Upper lobe of left lung (tissue), 4 donors: Measurements from ENCODE around the gene CCNDBP1.

Experiments
- POLR2AphosphoS5 ChIP-seq, 2 donors: sonication (generic); formaldehyde crosslinking; IDR thresholded peaks; one replicate each; pipeline ENCODE4 v1.5.1; 2017; ENCODE audit warnings: antibody characterized with exemption in 2 of 2
- TF ChIP-seq, protein P1 (sequence below), 6 experiments: fragments of 450-650 bp in 4 of 6; fragments of 200-600 bp in 2 of 6; sonication (generic) in 2 of 6; IDR thresholded peaks; one replicate each; pipeline ENCODE4 v1.5.1; 2016 to 2019; ENCODE audit warnings: antibody characterized with exemption in 6 of 6

- TF ChIP-seq, protein P1, sequence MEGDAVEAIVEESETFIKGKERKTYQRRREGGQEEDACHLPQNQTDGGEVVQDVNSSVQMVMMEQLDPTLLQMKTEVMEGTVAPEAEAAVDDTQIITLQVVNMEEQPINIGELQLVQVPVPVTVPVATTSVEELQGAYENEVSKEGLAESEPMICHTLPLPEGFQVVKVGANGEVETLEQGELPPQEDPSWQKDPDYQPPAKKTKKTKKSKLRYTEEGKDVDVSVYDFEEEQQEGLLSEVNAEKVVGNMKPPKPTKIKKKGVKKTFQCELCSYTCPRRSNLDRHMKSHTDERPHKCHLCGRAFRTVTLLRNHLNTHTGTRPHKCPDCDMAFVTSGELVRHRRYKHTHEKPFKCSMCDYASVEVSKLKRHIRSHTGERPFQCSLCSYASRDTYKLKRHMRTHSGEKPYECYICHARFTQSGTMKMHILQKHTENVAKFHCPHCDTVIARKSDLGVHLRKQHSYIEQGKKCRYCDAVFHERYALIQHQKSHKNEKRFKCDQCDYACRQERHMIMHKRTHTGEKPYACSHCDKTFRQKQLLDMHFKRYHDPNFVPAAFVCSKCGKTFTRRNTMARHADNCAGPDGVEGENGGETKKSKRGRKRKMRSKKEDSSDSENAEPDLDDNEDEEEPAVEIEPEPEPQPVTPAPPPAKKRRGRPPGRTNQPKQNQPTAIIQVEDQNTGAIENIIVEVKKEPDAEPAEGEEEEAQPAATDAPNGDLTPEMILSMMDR (IDR thresholded peaks at IDR 0.05): no peak
- TF ChIP-seq POLR2AphosphoS5 (IDR thresholded peaks at IDR 0.05): no peak
Measured at GRCh38 chr15:43235536-43235935, 50.3 kb downstream of the CCNDBP1 start.
